HepG2 (cell line): ENCODE measurements around the gene TUT7. TPM values are rescaled to one million over a fixed set of nuclear protein-coding genes. Genes with fewer than 3 reads are reported as not detected.
A peak's percentile ranks its signal among the peaks of the same experiment; 100 is the strongest.

Experiments used
- ATAC-seq: fragments of 200-7000 bp; cut with Tn5 transposase; 3 replicates; pipeline ENCODE4 v1.9.1; 2020; ENCODE audit warnings: mild to moderate bottlenecking, moderate library complexity
- BruUV-seq: library from RNA; stranded (reverse); fragments of 400-500 nt; replicated peaks from 2 replicates; lab custom pipeline; 2021; lab: Mats Ljungman, UMichigan
- CTCF ChIA-PET: fragments of 300-600 bp; formaldehyde crosslinking; extraction: SDS; loops from one replicate; lab custom pipeline; 2021; ENCODE audit warnings: low total read pairs, inconsistent platforms, low intra/inter-chr PET ratio; lab: Yijun Ruan, JAX
- POLR2A ChIA-PET: fragments of 350-600 bp; sonication (Branson Sonifier 250); formaldehyde crosslinking; loops from one replicate; lab custom pipeline; 2020; ENCODE audit warnings: antibody characterized with exemption, inconsistent platforms; lab: Yijun Ruan, JAX
- DNase-seq: peaks from one replicate; pipeline ENCODE4 v3.0.0-alpha.2; 2015; ENCODE audit warnings: low spot score
- FAIRE-seq: peaks from 3 replicates; lab custom pipeline; 2011; peaks lifted over from hg19 to GRCh38; lab: Jason Lieb, UNC
- H2AFZ ChIP-seq: one replicate; pipeline ENCODE4 v1.6.1; 2011; ENCODE audit warnings: low read length, inconsistent platforms
- H3K27ac ChIP-seq: fragments of 300-600 bp; 3 replicates; pipeline ENCODE4 v1.8.0; 2011; ENCODE audit warnings: mixed run types, mild to moderate bottlenecking, mixed read lengths, low read length, inconsistent platforms; ENCODE audit not compliant: insufficient read depth; ENCODE audit errors: extremely low read length
- H3K27me3 ChIP-seq, 2 experiments: fragments of 200-600 bp in 1 of 2; 2 replicates in 1 of 2; 3 replicates in 1 of 2; pipeline versions ENCODE4 v1.6.0 to v1.8.0; 2011; ENCODE audit warnings: low read length in 2 of 2, mild to moderate bottlenecking in 2 of 2, moderate library complexity in 2 of 2, inconsistent platforms in 1 of 2; ENCODE audit not compliant: insufficient read depth in 2 of 2, control insufficient read depth in 1 of 2
- H3K36me3 ChIP-seq, 2 experiments: fragments of 200-600 bp in 1 of 2; replicated peaks in 1 of 2; 2 replicates in 1 of 2; 3 replicates in 1 of 2; pipeline versions ENCODE4 v1.5.1 to v1.8.0; 2011; ENCODE audit warnings: low read length in 2 of 2, inconsistent platforms in 1 of 2; ENCODE audit not compliant: insufficient read depth in 2 of 2, control insufficient read depth in 1 of 2
- H3K4me1 ChIP-seq: 2 replicates; pipeline ENCODE4 v1.5.1; 2012; ENCODE audit warnings: low read length, inconsistent platforms; ENCODE audit not compliant: insufficient read depth
- H3K4me2 ChIP-seq: 2 replicates; pipeline ENCODE4 v1.6.0; 2011; ENCODE audit warnings: low read depth, low read length, inconsistent platforms
- H3K4me3 ChIP-seq, 3 experiments: fragments of 200-600 bp in 1 of 3; sonication (generic), shearing (Covaris generic) in 1 of 3; replicated peaks in 1 of 3; 2 replicates each; pipeline ENCODE4 v1.5.1; 2011 to 2016; ENCODE audit warnings: low read length in 3 of 3, inconsistent platforms in 2 of 3, low read depth in 2 of 3, mild to moderate bottlenecking in 2 of 3, control low read depth in 1 of 3, mixed read lengths in 1 of 3; ENCODE audit not compliant: insufficient read depth in 1 of 3
- H3K79me2 ChIP-seq: one replicate; pipeline ENCODE4 v1.6.1; 2011; ENCODE audit warnings: low read length, inconsistent platforms; ENCODE audit not compliant: insufficient read depth
- H3K9ac ChIP-seq: 2 replicates; pipeline ENCODE4 v1.6.0; 2011; ENCODE audit warnings: mild to moderate bottlenecking, low read depth, low read length, inconsistent platforms; ENCODE audit not compliant: insufficient read depth
- H3K9me3 ChIP-seq: 2 replicates; pipeline ENCODE4 v1.5.1; 2012; ENCODE audit warnings: mild to moderate bottlenecking, low read length
- H4K20me1 ChIP-seq: 2 replicates; pipeline ENCODE4 v1.6.0; 2011; ENCODE audit warnings: inconsistent platforms, mild to moderate bottlenecking, low read length, moderate library complexity; ENCODE audit not compliant: insufficient read depth
- BHLHE40 ChIP-seq: IDR thresholded peaks from 2 replicates; pipeline ENCODE4 v1.6.1; 2011; ENCODE audit warnings: low read length, improper control_type of control experiment
- FOXP1 ChIP-seq, 2 experiments: fragments of 450-650 bp in 1 of 2; IDR thresholded peaks; 2 replicates each; pipeline ENCODE4 v1.6.1; 2017 to 2018; ENCODE audit warnings: antibody characterized with exemption in 1 of 2
- HNF4G ChIP-seq, 2 experiments: sonication (generic) in 1 of 2; formaldehyde crosslinking in 1 of 2; IDR thresholded peaks; 2 replicates each; pipeline versions ENCODE4 v1.4.0 to v1.6.1; 2011 to 2020; ENCODE audit warnings: borderline replicate concordance in 2 of 2, low read depth in 2 of 2, mild to moderate bottlenecking in 2 of 2, low read length in 1 of 2, missing genetic modification reagents in 1 of 2, moderate library complexity in 1 of 2
- PAF1 ChIP-seq: IDR thresholded peaks from 2 replicates; pipeline ENCODE4 v1.6.1; 2016; ENCODE audit warnings: missing genetic modification reagents, missing compliant biosample characterization
- PATZ1 ChIP-seq: sonication (generic); formaldehyde crosslinking; IDR thresholded peaks from 2 replicates; pipeline ENCODE4 v1.4.0; 2020; ENCODE audit warnings: missing genetic modification reagents
- PHF8 ChIP-seq: sonication (generic); formaldehyde crosslinking; IDR thresholded peaks from 2 replicates; pipeline ENCODE4 v1.5.0; 2020; ENCODE audit warnings: missing genetic modification reagents
- RAD21 ChIP-seq: fragments of 450-650 bp; formaldehyde crosslinking; IDR thresholded peaks from 2 replicates; pipeline ENCODE4 v1.5.0; 2020; ENCODE audit warnings: mild to moderate bottlenecking
- RBM22 ChIP-seq: fragments of 200-400 bp; formaldehyde crosslinking; optimal IDR thresholded peaks from 2 replicates; pipeline ENCODE3; 2017; ENCODE audit warnings: mild to moderate bottlenecking, low read length, moderate library complexity
- SIX4 ChIP-seq: sonication (generic); formaldehyde crosslinking; IDR thresholded peaks from 2 replicates; pipeline ENCODE4 v1.4.0; 2020; ENCODE audit warnings: missing genetic modification reagents
- SOX13 ChIP-seq, 3 experiments: fragments of 450-650 bp in 1 of 3; sonication (generic) in 1 of 3; formaldehyde crosslinking in 1 of 3; IDR thresholded peaks in 2 of 3; conservative IDR thresholded peaks in 1 of 3; 2 replicates each; pipeline versions ENCODE4 v1.5.0 to v1.6.1; 2016 to 2020; ENCODE audit warnings: antibody characterized with exemption in 1 of 3, mild to moderate bottlenecking in 1 of 3, missing compliant biosample characterization in 1 of 3, missing genetic modification reagents in 1 of 3, moderate library complexity in 1 of 3
- ZFP36L1 ChIP-seq: sonication (generic); formaldehyde crosslinking; IDR thresholded peaks from 2 replicates; pipeline ENCODE4 v1.8.0; 2022; ENCODE audit warnings: mild to moderate bottlenecking, missing genetic modification reagents, moderate library complexity
- WGBS: methylation state at CpG from one replicate; pipeline ENCODE4 v1.1.6; 2017; ENCODE audit warnings: low lambda C conversion rate; 5-methylcytosine and 5-hydroxymethylcytosine counted together
- in situ Hi-C: cut with HindIII; loops from 2 replicates; pipeline ENCODE4 v1.10.0; 2017; ENCODE audit warnings: low pct_unique_long_range_greater_than_20kb; ENCODE audit not compliant: extremely low pct_ligation_motif_present
- intact Hi-C: fragments of 100-400 bp; cut with micrococcal nuclease; formaldehyde crosslinking; loops from one replicate; pipeline ENCODE4 v1.10.0; 2022; ENCODE audit not compliant: unreplicated experiment
- polyA plus RNA-seq, 8 experiments: library from polyadenylated mRNA; depleted of rRNA in 3 of 8; stranded (reverse) in 7 of 8; unstranded in 1 of 8; fragments of >200 nt; fragmentation: Illumina TruSeq in 4 of 8; extraction: Trizol in 4 of 8; gene quantifications; 2 replicates each; pipeline versions ENCODE4 v1.2.1 to v1.2.3, GENCODE V29; 2011 to 2016; ENCODE audit warnings: low read depth in 4 of 8, missing spikeins in 1 of 8, mixed read lengths in 1 of 8; ENCODE audit not compliant: insufficient read depth in 1 of 8
- total RNA-seq, 5 experiments: library from RNA; depleted of rRNA; stranded (reverse); fragments of >200 nt; fragmentation: Illumina TruSeq; extraction: Trizol; gene quantifications; 2 replicates each; pipeline ENCODE4 v1.2.3, GENCODE V29; 2016; ENCODE audit warnings: low read depth in 1 of 5
- TF ChIP-seq, protein P1 (sequence below): sonication (generic); formaldehyde crosslinking; conservative IDR thresholded peaks from 2 replicates; pipeline ENCODE4 v1.8.1; 2023; ENCODE audit warnings: missing genetic modification reagents
- TF ChIP-seq, protein P2 (sequence below): sonication (generic); formaldehyde crosslinking; IDR thresholded peaks from 2 replicates; pipeline ENCODE4 v1.4.0; 2020; ENCODE audit warnings: mild to moderate bottlenecking, missing genetic modification reagents

TUT7 gene
- total and polyA plus RNA-seq, 2 of the 13 experiments (the other 11 are each of a cell fraction or from before 2014, with no cell fraction given) = 12.0 to 19.4 TPM

DNA sequence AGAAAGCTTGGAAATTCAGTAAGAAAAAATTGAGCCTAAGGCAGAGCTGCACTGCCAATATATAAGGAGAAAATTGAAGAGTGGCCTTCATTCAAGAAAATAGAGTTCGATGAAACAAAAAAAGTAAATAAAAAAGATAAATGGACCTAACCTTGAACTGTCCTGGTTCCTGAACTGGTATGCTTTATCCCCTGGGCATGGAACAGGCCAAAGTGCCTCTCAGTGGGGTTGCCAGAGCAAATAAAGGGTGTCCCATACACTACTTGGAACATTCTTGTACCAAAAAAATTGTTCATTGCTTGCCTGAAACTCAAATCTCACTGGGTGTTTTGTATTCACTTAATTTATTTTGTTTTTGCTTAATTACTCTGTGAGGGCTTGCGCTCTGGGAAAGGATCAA is 42.2 kb upstream of the TUT7 start:
- intact Hi-C loops = no loop called here
- no peak overlapping the region for H2AFZ ChIP-seq
- no peaks in the 10 kb centered on the region for H3K9me3 ChIP-seq
- peak; percentile 84 for ATAC-seq
- WGBS = 17% methylated on average over 2 of the region's 2 CpGs
- H3K4me1 ChIP-seq = peaks cover 23% of the 10 kb centered on the region
- no TSS peak for BruUV-seq
- in situ Hi-C loops = no loop called here
- peak; percentile 50 for FAIRE-seq
- H3K27ac ChIP-seq = no peak overlapping the region
- no peaks in the 10 kb centered on the region for H3K36me3 ChIP-seq
- H3K79me2 ChIP-seq = no peaks in the 10 kb centered on the region
- DNase-seq = peak; percentile 54
- POLR2A ChIA-PET = interaction anchor here (1.7 kb wide), 1 partner anchor 9 kb away, joined by 11 read pairs; no protein-coding TSS in a partner anchor
- peak overlapping the region; percentile 41 for H3K4me2 ChIP-seq
- no peaks in the 10 kb centered on the region for H4K20me1 ChIP-seq
- no peak overlapping the region for H3K4me3 ChIP-seq
- CTCF ChIA-PET = no interaction called here
- no peaks in the 10 kb centered on the region for H3K27me3 ChIP-seq
- H3K9ac ChIP-seq = no peak overlapping the region
- TF ChIP-seq RAD21 (CRISPR knock-in tag) = no peak
- TF ChIP-seq PATZ1 = no peak
- no peak for TF ChIP-seq RBM22
- TF ChIP-seq SIX4 = no peak
- no peak for TF ChIP-seq PHF8
- TF ChIP-seq BHLHE40 = peak; percentile 30; the same call in 1 of the 2 replicates
- no peak for TF ChIP-seq ZFP36L1 (CRISPR knock-in tag)
- TF ChIP-seq SOX13 (IDR thresholded peaks at IDR 0.05) = no peak
- TF ChIP-seq SOX13 (CRISPR knock-in tag; conservative IDR thresholded peaks at IDR 0.05 in 1 of 2, IDR thresholded peaks at IDR 0.05 in 1 of 2) = peak in 1 of 2 experiments; percentile 60; a peak in 2 of 4 replicates
- TF ChIP-seq, protein P1, sequence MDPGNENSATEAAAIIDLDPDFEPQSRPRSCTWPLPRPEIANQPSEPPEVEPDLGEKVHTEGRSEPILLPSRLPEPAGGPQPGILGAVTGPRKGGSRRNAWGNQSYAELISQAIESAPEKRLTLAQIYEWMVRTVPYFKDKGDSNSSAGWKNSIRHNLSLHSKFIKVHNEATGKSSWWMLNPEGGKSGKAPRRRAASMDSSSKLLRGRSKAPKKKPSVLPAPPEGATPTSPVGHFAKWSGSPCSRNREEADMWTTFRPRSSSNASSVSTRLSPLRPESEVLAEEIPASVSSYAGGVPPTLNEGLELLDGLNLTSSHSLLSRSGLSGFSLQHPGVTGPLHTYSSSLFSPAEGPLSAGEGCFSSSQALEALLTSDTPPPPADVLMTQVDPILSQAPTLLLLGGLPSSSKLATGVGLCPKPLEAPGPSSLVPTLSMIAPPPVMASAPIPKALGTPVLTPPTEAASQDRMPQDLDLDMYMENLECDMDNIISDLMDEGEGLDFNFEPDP = no peak
- no peak for TF ChIP-seq PAF1
- TF ChIP-seq HNF4G (IDR thresholded peaks at IDR 0.05; ENCODE audit: borderline replicate concordance, low read depth, low read length) = 0 out of 2 replicates have a peak, but pooled peaks have one; percentile 6
- TF ChIP-seq HNF4G (CRISPR knock-in tag; IDR thresholded peaks at IDR 0.05; ENCODE audit: borderline replicate concordance, low read depth) = no peak
- TF ChIP-seq, protein P2, sequence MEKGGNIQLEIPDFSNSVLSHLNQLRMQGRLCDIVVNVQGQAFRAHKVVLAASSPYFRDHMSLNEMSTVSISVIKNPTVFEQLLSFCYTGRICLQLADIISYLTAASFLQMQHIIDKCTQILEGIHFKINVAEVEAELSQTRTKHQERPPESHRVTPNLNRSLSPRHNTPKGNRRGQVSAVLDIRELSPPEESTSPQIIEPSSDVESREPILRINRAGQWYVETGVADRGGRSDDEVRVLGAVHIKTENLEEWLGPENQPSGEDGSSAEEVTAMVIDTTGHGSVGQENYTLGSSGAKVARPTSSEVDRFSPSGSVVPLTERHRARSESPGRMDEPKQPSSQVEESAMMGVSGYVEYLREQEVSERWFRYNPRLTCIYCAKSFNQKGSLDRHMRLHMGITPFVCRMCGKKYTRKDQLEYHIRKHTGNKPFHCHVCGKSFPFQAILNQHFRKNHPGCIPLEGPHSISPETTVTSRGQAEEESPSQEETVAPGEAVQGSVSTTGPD (CRISPR knock-in tag) = peak; percentile 64; the same call in 1 of the 2 replicates
- TF ChIP-seq FOXP1 (IDR thresholded peaks at IDR 0.05) = no peak
- peak; percentile 30; the same call in 1 of the 2 replicates for TF ChIP-seq FOXP1 (CRISPR knock-in tag; IDR thresholded peaks at IDR 0.05)
